Activated T-helper 9 cell treated with anti-CD3 and anti-CD28 coated beads, Interleukin-2, amount 50 U/mL, for 16 hours (primary cell): ENCODE results near the gene ASTL.
"Not testable (repeated sequence)": the region's sequence is repeated elsewhere in the genome, so short reads cannot be mapped to it uniquely, and the experiment has no call there.

Source experiments
- DNase-seq: peaks from one replicate; pipeline ENCODE4 v3.0.0-alpha.2; 2020; ENCODE audit warnings: low read depth

Gene ASTL

DNA sequence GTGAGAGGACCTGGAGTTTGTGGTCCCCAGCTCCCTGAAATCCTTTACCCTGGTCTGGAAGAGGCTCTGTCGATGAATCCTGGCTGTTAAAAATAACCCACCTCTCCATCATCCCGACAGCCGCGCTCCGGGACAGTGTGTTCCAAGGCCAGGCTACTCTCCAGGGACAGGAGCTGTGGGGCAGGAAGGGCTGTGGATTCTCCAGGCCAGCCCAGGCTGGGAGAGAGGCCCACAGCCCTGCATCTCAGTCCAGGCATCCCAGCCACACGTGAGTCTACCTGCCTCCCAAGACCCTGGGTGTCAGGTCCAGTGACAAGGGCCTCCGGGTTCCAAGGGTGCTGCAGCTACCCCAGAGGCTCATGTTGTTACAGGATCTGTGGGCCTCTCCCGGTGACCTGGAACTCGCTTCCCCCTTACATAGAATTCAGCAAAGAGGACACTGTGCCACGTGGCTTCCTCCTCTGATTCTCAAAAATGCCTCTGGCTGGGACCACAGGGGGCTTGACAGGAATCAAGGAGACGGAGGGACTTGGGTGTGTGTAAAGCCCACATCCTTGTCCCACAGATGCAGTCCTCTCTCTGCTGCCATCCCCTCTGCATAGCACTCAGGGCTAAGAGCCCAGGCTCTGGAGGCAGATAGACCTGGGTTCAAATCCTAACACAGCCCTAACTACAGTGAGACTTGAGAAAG, 39.3 kb downstream of the ASTL start:
- DNase-seq: no peak

DNA sequence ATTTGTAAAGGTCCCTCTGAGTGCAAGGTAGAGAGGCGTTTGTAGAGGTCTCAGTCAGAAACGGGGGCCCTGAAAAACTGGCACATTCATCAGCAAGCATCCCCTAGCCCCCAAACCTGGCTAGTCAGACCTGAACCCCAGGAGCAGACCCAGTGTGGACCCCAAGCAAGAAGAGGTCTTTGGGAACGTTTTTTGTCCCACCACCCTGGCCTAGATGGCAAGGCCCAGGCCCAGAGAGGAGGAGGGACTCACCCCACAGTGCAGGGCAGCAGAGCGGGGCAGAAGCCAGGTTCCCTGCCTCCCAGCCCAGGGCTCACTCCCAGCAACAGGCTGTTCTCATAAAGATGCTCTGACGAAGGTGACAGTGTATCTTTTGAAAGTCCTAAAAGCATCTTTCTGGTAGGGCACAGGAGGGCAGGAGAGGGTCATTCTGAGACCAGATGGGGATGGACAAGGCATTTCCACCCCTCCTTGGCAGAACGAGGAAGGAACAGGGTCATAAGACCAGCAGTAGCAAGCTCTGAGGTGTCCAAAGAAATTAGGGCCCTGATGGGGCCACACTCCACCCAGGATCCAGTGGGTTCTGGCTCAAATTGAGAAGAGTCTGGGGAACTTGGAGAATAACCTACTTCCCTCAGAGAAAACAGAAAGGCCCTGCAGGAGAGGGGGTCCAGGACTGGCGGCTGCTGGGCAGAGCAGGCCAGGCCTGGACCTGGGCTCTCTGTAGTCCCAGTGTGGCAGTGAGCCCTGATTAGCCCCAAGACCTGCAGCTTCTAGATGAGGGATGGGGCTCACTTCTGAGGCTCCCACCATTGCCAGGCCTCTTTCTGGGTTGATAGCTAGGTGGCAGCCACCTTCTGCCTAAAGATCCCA, 40.1 kb downstream of the ASTL start:
- no peak for DNase-seq

DNA sequence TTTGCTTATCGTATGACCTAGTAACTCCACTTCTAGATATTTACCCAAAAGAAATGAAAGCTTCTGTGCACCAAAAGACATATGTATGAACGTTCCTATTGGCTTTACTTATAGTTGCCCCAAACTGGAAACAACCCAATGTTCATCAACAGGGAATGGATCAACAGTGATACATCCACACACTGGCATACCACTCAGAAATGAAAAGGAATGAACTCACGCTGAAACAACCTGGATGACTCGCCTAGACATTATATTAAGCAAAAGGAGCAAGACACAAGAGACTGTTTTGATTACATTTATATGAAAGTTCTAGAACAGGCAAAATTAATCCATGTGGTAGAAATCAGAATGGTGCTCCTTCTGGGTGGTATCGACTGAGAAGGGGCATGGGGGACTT, 40.9 kb downstream of the ASTL start:
- DNase-seq: no peak

DNA sequence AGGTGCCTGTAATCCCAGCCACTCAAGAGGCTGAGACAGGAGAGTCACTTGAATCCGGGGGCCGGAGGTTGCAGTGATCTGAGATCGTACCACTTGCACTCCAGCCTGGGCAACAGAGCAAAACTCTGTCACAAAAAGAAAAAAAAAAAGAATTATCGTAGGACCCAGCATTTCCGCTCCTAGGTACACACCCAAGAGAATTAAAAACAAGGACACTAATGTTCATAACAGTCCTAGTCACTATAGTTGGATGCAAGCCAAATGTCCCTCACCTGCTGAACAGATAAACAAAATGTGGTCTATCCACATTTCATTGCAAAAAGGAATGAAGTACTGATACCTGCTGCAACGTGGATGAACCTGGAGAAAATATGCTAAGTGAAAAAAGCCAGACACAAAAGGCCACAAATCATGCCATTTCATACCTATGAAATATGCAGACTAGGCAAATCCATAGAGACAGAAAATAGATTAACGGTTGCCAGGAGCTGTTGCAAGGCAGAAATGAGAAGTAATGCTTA, 43.1 kb downstream of the ASTL start:
- DNase-seq: no peak

DNA sequence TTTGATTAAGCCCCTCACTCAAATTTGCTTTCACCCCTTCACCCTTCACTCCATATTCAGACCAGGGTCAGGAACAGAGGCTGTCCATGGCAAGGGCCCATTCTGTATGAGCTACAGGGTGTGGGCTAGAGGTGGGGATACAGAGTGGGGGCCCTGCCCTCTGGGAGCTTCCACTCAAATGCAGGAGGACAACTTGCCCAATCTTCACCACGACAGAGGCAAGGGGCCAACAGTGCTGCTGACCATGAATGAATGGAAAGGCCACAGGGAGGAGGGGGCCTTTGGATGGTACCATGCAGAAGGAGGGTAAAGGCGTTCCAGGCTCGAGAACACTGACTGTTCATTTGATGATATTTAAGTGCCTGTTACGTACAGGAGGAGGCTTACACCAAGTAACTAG, 44.8 kb downstream of the ASTL start:
- no peak for DNase-seq

DNA sequence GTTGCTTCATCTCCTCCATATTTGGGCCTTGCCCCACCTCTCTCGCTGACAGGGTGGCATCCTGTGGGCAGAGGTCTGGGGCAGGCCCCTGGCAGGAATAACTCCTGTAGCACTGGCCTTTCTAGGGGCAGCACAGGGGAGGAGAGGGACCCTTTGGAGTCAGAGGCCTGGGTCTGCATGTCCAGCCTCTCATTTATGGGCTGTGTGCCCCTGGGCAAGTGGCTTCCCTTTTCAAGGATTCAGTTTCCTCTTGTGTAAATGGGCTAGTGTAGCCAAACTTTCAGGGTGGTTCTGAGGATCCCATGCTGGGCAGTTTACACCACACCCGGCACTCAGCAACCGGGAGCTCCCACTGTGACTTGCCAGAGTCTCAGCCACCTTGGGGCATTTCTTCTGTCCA, 45.4 kb downstream of the ASTL start:
- DNase-seq: no peak

DNA sequence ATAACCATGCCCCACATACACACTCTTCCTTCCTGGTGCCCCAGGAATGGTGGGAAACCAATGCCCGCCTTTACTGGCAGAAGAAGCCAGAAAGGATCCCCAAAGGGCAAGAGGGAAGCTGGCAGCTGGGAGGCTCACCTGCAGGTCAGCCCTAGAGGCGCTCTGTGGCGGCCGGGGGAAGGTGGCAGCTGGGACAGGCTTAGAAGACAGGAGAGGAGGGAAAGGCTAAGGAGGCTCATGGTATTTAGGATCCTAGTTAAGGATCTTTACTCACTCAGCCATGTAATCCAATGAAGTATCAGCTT, 45.8 kb downstream of the ASTL start:
- DNase-seq: no peak

DNA sequence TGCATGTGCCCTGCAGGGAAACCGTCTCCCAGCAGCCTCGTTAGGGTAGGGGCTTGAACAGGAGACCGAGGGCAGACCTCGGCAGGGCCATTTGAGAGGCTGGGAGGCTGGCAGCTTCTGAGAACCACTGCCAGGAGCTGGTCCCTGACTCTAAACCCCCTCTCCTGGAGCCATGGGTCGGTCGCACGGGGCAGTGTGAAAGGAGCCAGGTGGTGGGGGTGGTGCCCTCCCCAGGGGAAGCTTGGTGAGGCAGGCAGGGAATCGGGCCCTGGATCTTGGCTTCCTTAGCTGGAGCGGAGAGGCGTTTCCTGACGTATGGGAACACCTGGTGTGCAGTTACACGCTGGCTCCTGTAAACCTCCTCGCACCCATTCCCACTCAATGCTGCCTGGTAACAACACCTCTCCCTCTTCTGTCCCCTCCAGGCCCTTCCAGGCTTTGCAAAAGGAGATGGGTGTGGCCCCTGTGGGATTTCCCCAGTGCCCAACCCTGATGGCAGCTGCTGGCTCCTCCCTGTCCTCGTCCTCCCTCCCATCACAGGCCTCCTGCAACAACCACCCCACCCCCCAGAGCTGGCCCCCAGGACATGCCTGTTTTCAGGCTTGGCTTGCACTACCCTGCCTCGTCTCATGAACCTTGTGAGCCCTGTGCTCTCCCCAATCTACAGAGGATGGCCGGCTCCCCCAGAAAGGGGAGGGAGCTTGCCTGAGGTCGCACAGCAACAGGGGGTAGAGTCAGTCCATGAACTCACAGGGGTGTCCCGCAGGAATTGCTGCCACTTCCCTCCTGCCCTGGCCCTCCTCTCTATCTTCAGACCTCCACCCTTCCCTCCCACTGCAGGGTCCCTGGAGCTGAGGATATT, 46.4 kb downstream of the ASTL start:
- no peak for DNase-seq

DNA sequence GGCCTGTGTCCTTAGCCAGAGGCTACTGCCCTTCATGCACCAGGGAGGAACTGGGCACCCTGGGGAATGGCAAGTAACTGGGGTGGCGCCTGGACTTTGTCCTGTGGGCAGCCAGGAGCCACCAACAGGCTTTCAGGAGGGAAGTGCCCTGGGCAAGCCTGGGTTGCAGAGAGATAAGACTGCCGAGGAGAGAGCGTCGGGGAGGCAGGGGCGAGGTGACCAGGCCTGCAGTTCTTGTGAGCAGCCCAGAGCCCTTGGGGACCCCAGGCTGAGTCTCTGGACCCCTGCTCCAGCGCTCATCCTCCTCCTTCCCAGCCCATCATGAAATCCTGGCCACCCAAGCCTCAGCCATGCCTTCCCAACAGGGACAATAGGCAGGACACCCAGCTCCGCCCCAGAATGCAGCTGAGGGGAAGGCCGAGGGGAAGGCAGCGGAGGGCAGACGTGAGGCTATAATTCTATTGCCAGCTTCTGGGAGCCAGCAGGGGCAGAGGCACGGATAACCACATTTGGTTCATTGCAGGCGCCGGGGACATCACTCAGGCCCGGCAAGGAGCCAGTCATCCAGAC, 47.1 kb downstream of the ASTL start:
- no peak for DNase-seq

DNA sequence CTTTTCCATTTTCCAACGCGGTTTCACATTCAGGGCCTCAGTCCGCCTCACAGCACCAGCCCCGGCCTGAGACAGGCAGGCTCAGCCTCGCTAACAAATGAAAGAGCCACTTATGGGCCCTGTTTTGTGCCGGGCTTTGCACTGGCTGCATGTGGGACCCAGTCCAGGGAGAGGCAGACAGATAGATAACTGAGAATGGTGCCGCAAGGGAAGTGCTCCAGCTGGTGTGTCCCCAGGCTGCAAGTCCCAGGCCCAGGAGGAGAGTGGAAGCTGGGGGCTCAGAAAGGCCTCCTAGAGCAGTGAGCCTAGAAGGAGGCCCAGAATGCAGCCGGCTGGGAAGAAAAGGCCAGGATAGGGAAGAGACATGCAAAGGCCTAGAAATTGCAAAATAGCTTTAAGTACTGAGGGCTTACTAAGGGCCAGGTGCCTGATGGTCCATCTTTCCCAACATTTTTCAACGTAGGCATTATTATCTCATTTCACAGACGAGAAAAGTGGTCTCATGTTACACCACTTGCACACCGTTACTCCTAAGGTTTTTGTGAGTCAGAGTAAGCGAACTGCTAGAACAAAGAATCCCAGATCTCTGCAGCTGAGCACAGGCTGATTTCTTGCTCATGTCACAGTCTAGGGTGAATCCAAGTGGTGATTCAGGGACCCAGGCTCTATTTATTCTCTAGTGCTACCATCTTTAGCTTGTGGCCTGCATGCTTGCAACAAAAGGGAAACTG, 47.9 kb downstream of the ASTL start:
- DNase-seq: no peak

DNA sequence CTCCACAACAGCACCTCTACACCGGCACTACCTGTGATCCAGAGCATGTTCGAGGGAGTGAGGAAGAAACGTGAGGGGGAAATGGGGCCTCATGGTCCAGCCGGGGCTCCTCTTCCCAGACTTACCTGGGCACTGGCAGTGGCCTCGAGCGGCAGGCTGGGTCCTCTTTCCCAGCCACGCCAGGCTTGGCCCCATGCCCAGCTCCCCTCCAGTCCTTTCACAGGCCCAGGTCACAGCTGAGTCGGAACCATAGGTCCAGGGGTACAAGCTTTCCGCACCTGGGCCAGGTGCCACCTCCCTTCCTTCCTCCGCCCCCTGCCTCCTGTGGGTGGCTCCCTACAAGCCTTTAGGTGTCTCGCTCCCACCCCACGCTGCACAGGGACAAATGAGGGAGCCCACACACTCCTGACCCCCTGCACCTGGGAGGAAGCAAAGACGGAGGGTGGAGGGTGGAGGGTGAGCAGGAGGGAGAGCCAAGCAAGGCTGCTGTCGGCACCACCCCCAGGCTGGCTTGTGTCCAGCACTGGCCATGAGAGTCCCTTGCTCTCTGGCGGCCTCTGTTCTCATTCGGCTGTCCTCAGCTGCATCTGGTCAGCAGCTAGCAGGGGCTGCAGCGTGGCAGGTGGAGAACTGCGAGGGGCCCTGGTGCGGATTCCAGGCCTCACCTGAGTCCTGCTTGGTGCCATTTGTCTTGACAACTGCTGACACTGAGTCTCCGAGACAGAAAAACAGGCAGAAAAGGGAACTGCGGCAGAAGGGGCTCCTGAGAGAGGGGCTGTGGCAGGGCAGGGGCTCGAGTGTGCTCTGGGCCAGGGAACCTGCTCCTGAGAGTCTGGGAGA, 48.7 kb downstream of the ASTL start:
- no peak for DNase-seq

DNA sequence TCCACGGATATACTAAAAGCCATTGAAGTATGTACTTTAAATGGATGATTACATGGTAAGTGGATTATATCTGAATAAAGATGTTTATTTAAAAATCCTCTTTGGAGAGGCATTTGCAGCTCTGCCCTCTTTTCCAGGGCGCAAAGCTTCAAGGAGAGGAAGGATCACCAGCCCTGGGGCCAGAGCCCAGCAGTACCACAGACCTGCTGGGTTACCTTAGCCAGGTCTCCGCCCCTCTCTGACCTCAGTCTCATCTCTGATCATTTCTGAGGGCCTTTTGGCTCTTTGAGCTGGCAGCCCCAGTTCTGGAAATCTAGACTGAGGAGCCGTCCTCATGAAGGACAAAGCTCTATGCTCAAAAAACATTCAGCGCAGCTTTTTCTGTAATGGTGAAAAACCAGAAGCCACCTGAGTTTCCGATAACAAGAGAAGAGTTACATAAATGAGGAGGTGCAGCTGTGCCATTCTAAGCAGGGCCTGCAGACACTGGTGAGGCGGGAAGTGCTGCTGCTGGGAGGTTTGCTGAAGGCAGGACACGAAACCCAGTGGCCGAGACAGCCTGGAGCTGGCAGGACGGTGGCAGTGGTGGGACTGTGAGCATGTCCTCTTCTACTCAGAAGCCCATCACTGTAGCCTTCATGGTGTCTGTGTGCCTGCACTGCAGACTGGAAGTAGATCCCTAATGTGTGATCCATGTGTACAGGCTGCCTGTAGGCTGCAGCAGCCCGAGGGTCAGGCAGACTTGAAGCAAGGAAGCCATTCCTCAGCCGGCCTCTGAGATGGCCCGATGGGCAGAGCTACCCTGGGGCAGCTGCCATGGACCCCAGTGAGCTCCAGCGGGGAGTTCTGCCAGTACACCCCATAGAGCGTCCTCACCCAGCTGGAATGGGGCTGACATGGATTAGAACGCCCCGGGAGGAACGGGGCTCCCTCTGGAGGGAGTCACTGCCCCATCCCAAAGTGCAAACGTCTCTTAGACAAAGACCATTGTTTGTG, 49.7 kb downstream of the ASTL start:
- DNase-seq: no peak

DNA sequence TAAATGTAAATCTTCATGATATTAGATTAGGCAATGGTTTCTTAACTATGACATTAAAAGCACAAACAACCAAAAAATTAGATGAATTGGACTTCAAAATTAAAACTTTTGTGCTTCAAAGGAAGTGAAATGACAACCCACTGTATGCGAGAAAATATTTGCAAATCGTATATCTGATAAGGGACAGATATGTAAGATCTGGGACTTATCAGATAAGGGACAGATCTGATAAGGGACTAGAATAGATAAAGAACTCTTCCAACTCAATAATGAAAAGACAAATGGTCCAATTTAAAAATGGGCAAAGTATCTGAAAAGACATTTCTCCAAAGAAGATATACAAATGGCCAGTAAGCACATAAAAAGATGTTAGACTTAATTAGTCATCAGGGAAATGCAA, 51.2 kb downstream of the ASTL start:
- no peak for DNase-seq

DNA sequence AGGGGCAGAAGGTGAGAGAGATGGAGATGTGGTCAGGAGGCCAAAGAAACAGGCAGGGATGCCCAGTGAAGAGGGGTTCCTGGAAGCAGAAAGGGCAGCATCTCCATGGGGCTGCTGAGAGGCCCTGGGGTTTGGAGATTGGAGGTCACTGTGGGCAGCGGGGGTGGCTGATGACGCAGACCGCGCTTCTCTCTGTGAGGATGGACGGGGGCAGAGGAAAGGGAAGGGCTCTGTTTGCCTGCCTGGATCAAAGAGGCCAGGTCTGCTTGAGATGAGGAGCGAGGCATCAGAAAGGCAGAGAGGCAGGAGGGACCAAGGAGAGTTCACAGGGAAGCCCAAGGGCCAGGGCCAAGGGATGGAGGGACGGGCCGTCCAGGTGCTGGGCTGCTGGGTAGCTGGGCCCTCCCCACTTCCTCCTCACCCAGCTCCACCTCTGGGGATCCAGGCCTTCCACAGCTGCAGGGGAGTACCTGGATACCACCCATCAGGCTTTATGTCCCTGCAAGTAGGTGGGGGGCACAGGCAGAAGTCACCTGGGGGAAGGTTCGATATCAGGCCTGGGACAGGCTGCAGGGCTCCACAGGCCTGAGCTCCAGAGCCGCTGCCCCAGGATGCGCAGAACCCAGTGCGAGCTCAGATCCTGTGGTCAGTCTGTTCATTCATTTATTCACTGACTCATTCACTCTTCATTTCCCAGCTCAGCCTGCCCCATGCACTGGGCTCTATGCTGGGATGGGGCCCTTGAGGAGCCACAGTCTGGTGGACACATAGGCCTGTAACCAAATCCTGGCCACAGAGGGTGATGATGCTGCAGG, 52.6 kb downstream of the ASTL start:
- DNase-seq: no peak

DNA sequence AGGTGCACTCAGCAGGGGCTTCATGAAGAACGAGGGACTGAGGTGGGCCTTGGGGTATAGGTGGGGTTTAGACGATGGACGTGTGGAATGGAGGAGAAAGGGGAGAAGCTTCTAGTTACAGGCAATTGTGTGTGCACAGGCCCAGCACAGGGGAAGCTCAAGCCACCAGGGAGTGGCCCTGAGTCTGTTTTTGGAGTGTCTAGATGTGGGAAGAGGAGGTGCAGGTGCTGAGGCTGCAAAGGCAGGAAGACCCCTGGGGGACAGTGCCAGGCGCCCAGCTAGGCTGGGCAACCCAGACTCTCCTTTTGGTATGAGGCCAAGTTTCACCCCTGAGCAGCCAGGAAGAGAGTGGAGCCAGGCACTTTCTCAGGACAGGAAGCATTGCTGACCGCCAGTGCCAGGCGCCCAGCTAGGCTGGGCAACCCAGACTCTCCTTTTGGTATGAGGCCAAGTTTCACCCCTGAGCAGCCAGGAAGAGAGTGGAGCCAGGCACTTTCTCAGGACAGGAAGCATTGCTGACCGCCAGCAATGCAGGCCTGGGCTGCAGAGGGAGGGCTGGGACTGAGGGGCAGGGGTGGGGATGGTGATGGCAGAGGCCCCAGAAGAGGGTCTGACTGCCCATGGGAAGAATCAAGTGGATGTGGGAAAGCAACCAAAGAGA, 53.3 kb downstream of the ASTL start:
- not testable (repeated sequence) for DNase-seq

DNA sequence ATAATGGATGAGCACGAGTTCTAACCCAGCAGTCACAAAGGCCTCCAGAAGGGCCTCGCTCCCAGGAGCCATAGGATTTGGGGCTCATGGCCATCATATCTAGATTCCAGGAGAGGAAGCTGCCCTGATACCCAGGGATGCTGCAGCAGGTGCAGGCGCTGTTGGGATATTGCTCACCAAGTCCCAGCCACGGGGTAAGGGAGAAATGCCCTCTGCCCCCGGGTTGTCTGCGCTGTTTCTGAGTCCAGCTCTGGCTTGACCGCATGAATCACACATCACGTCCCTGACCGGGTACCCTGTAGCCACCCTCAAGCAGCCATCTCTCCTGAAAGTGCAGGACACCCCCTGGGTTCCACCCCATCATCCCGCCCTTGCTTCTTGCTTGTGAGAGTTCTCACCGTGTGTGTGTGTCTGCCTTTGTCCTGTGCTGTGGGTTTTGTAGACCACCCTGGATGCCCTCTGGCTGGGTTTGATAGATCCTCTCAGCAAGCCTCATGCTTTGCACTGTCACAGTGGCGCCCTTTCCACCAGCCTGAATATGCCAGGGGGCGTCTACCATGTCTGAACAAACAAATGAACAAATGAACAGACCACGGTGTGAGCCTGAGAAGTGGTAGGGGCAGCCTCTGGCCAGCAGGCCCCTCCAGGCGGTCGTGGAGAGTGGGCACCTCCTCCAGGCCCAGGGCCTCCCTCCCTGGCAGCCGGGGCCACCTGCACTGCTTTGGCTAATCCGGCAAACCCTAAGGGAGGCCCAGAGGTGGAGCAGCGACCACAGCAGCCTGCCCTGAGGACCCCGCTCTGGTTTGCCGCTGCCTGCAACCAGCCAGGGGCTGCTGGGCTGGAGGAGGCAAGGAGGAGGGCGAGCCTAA, 54.1 kb downstream of the ASTL start:
- DNase-seq: no peak
